Duodenal mucosa (tissue), 2 donors: Measurements from ENCODE around the gene CTNNA2.

Experiments
- H3K27ac ChIP-seq: one replicate; pipeline ENCODE4 v1.7.0; 2013; ENCODE audit warnings: low read depth, low read length
- H3K27me3 ChIP-seq, 2 donors: one replicate each; pipeline ENCODE4 v1.7.0; 2013; ENCODE audit warnings: low read length in 2 of 2, control low read depth in 1 of 2; ENCODE audit not compliant: insufficient read depth in 2 of 2, control insufficient read depth in 1 of 2
- H3K36me3 ChIP-seq, 2 donors: one replicate each; pipeline ENCODE4 v1.7.0; 2013; ENCODE audit warnings: low read length in 2 of 2, control low read depth in 1 of 2; ENCODE audit not compliant: insufficient read depth in 2 of 2, control insufficient read depth in 1 of 2
- H3K4me1 ChIP-seq, 2 donors: one replicate each; pipeline ENCODE4 v1.7.0; 2013; ENCODE audit warnings: low read length in 2 of 2, control low read depth in 1 of 2; ENCODE audit not compliant: insufficient read depth in 2 of 2, control insufficient read depth in 1 of 2
- H3K4me3 ChIP-seq, 2 donors: one replicate each; pipeline ENCODE4 v1.7.0; 2013; ENCODE audit warnings: low read length in 2 of 2, low read depth in 1 of 2
- H3K9ac ChIP-seq, 2 donors: one replicate each; pipeline ENCODE4 v1.7.0; 2013; ENCODE audit warnings: low read length in 2 of 2, low read depth in 1 of 2
- H3K9me3 ChIP-seq, 2 donors: one replicate each; pipeline ENCODE4 v1.7.0; 2013; ENCODE audit warnings: low read length in 2 of 2, control low read depth in 1 of 2; ENCODE audit not compliant: control insufficient read depth in 1 of 2

The CTNNA2 gene

DNA sequence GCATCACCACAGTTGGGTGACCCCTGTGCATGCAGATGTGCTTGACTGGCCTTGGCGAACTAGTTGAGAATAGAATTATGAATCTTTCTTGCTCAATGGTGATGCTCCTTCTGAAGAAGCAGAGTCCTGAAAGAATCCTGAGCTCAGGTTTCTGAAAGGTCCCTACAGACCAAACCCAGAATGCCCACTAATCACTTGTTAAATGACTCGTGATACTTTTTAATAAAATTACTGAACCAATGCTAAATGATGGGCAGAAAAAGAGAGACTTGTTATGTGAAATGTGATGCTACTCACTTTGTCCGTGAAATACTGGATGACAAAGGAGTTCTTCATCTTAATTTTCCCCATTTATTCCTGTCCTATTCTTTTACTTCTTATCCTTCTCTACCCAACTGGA is 1055.2 kb downstream of the CTNNA2 start:
- Histone ChIP-seq H3K4me1 (no peaks in the 10 kb centered on the region), H3K9ac (no peak overlapping the region), H3K27ac (no peak overlapping the region), H3K36me3 (no peaks in the 10 kb centered on the region), H3K9me3 (no peaks in the 10 kb centered on the region), H3K27me3 (no peaks in the 10 kb centered on the region), H3K4me3 (no peak overlapping the region)

DNA sequence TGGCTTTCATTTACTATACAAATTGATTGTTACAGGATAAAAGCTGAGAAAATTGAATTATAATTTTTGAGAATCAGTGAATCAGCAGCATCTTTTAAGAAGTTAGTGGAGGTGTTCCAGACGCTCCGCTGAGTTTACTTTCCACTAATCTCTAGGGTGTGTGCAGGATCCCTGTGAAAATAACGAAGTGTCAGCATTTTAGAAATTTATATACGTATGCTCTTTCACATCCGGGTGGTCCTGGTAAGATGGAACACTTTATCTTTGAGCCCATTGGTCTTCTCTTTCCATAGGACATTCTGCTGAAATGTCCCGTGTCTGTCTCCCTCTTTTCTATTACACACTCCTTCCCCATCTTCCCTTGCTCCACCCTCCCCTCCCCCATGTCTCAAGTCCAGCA is 1060.3 kb downstream of the CTNNA2 start:
- Histone ChIP-seq H3K9me3 (no peaks in the 10 kb centered on the region), H3K36me3 (no peaks in the 10 kb centered on the region), H3K4me1 (no peaks in the 10 kb centered on the region), H3K27me3 (no peaks in the 10 kb centered on the region), H3K27ac (no peak overlapping the region), H3K9ac (no peak overlapping the region), H3K4me3 (no peak overlapping the region)

DNA sequence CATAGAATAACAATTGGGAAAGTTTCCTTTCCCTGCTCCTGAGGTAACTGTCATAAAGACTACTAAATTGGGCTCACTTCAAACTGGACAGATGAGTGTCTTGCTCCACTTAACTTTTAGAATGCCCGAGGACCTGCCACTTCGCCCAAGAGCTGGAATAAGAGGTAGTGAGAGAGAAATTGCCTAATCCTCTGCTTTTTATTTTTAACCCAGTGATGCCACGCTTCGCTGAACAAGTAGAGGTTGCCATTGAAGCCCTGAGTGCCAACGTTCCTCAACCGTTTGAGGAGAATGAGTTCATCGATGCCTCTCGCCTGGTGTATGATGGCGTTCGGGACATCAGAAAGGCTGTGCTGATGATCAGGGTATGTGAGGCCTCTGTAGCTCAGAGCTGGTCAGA is 1061.1 kb downstream of the CTNNA2 start:
- no peaks in the 10 kb centered on the region for H3K9me3 ChIP-seq
- no peaks in the 10 kb centered on the region for H3K27me3 ChIP-seq
- no peaks in the 10 kb centered on the region for H3K4me1 ChIP-seq
- H3K9ac ChIP-seq, result no peak overlapping the region
- H3K27ac ChIP-seq, result no peak overlapping the region
- no peak overlapping the region for H3K4me3 ChIP-seq
- H3K36me3 ChIP-seq, result no peaks in the 10 kb centered on the region

DNA sequence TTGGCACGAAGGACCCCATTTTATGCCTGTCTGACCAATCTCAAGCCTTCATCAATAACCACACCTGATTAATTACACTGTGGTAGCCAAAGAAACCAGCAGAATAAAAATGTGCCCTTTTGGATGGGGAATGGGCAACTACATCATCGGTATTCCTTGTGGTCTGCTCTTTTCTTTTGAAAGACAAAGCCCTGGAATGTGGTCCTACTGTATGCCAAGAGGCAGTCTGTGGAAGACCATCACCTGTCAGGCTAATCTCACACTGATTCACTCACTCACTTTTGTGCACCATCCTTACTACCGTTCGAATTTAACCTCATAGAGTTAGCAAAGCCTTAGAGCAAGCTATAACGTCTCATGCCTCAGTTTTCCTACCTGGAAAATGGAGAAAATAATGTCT is 1066.9 kb downstream of the CTNNA2 start:
- Histone ChIP-seq H3K9ac (no peak overlapping the region), H3K27ac (no peak overlapping the region), H3K4me3 (no peak overlapping the region), H3K27me3 (no peaks in the 10 kb centered on the region), H3K4me1 (no peaks in the 10 kb centered on the region), H3K9me3 (no peaks in the 10 kb centered on the region), H3K36me3 (no peaks in the 10 kb centered on the region)

DNA sequence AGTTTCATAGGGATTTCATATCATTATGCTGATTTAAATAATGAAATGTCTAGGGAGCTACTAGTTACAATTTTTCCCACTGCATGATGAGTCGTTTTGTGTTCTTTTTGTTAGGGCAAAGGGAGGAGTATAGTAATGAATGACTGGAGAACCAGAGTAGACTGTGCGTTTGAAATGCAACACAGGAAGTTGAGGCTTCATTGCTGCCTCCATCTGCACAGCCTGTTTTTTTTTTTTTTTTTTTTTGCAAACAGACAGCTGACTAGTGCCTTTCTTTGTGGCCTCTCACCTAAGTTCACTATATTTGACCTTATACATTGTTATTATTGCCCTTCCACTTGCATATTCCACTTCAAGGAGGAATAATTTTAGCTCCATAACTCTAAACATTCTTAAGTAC is 1078.4 kb downstream of the CTNNA2 start:
- no peak overlapping the region for H3K27ac ChIP-seq
- H3K9ac ChIP-seq, result no peak overlapping the region
- H3K27me3 ChIP-seq, result no peaks in the 10 kb centered on the region
- no peaks in the 10 kb centered on the region for H3K9me3 ChIP-seq
- H3K4me1 ChIP-seq, result no peaks in the 10 kb centered on the region
- H3K36me3 ChIP-seq, result no peaks in the 10 kb centered on the region
- H3K4me3 ChIP-seq, result no peak overlapping the region

DNA sequence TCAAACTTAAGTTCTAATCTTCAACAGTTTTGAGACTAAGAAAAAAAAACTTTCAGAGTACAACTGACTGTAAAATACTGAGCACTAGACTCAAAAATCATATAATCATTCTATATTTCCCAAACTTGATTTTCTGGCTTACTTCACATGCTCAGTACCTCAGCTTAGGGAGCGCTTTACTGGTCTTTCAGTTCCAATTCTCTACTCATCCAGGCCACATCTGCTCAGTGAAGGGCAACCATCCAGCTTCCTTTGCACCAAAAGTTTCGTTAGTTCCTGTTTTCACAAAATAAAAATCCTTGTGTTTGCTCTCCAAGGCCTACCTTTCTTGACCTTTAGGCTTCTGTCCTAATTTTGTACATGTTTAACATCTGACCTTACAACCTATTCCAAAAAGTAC is 1079.3 kb downstream of the CTNNA2 start:
- no peaks in the 10 kb centered on the region for H3K36me3 ChIP-seq
- no peaks in the 10 kb centered on the region for H3K27me3 ChIP-seq
- no peak overlapping the region for H3K4me3 ChIP-seq
- no peaks in the 10 kb centered on the region for H3K9me3 ChIP-seq
- H3K4me1 ChIP-seq, result no peaks in the 10 kb centered on the region
- H3K9ac ChIP-seq, result no peak overlapping the region
- no peak overlapping the region for H3K27ac ChIP-seq

DNA sequence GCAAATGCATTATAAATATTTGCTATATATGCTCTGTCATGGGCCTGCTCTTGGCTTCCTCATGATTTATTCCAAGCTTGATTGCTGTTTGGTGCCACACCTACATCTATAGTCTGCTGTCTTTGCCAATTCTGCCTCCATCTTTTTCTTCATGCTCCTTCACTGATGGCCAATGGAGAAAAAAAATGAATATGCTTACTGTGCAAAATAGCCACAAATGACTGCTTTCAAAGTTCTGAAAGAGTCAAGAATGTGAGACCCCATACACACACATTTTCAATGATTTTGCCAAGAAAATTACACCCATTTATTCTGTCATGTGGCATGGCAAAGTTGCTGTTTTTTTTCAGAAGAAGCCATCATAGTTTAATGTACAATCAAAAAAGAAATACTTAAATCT is 1097.3 kb downstream of the CTNNA2 start:
- no peak overlapping the region for H3K27ac ChIP-seq
- H3K9ac ChIP-seq, result no peak overlapping the region
- H3K36me3 ChIP-seq, result no peaks in the 10 kb centered on the region
- no peaks in the 10 kb centered on the region for H3K4me1 ChIP-seq
- H3K27me3 ChIP-seq, result no peaks in the 10 kb centered on the region
- no peak overlapping the region for H3K4me3 ChIP-seq
- peaks cover 4 to 5% of the 10 kb centered on the region in 2 donors for H3K9me3 ChIP-seq

DNA sequence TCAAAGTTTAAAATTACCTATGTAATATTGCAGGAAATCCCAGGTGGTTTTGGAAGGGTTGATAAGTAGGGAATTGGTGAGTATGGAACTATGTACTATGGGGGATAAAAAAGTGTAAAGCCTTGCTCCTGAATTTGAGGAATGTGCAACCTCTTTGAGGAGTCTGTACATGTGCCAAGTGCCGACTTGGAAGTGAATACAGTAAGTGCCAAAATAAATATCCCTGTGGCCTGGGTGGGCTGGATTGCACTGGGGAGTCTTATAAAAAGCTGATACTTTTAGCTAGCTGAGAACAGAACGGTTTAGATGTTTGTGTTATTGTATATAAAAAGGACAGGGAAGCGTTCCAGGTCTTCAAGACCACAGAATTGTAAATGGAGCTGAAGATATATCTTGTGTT is 1108.8 kb downstream of the CTNNA2 start:
- H3K36me3 ChIP-seq, result no peaks in the 10 kb centered on the region
- no peak overlapping the region for H3K27ac ChIP-seq
- no peaks in the 10 kb centered on the region for H3K9me3 ChIP-seq
- no peak overlapping the region for H3K9ac ChIP-seq
- no peaks in the 10 kb centered on the region for H3K27me3 ChIP-seq
- H3K4me1 ChIP-seq, result no peaks in the 10 kb centered on the region
- no peak overlapping the region for H3K4me3 ChIP-seq

DNA sequence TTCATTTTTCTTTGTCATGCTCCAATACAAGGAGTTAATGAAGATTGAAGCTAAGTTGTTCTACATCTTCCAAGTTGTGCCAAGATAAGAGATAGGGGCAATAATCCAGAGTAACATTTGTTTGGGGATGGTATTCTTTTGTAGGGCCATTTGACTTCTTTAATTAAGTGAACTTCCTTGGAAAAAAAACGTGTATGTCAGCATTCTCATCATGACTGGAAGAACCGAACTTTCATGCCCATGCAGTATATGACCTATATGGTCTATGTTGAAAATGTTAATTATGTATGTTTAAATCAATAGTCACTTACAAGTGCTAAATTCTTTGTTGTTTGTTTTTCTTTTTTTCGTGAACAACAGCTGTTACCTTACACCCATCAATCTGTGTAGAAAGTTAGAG is 1111.2 kb downstream of the CTNNA2 start:
- Histone ChIP-seq H3K27me3 (no peaks in the 10 kb centered on the region), H3K36me3 (no peaks in the 10 kb centered on the region), H3K4me1 (no peaks in the 10 kb centered on the region), H3K9ac (no peak overlapping the region), H3K27ac (no peak overlapping the region), H3K9me3 (peaks cover 0 to 3% of the 10 kb centered on the region in 2 donors), H3K4me3 (no peak overlapping the region)

DNA sequence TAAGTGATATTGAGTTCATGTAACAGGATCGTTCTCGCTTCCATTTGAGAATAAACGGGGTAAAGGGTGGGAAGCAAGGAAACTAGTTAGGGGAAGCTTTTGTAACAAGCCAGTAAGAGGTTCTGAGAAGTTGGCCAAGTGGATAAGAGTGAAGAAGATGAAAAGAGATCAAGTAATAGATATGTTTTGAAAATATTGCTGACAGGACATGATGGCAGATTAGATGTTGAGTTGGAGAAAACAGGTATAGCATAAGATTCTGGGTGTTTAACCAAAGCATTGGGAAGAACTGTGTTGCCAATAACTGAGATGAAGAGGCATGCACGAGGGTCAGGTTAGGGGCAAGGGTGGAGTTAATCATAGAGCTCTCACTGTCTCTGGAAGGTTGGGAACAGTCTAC is 1121.7 kb downstream of the CTNNA2 start:
- Histone ChIP-seq H3K9ac (no peak overlapping the region), H3K4me3 (no peak overlapping the region), H3K4me1 (no peaks in the 10 kb centered on the region), H3K27me3 (no peaks in the 10 kb centered on the region), H3K9me3 (peaks cover 3 to 7% of the 10 kb centered on the region in 2 donors), H3K27ac (no peak overlapping the region), H3K36me3 (no peaks in the 10 kb centered on the region)

DNA sequence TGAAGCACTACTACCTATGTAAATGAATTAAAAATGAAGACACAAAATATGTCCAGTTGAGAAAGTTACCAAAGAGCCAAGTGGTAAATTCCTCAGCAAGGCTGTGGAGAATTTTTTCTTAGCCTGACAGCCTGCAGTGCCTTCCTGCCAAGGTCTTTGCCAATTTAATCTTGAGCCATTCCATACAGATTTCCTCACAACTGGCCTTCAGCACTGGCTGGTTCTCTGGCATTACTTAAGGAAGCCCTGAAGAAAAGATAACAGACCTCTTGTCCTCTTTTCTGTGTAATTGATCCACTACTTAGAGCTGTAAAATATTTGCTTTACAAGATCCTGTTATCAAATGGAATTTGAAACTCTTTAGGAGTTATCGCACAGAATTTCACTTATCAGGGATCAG is 1125.9 kb downstream of the CTNNA2 start:
- Histone ChIP-seq H3K9me3 (peaks cover under 1 to 5% of the 10 kb centered on the region in 2 donors), H3K4me3 (no peak overlapping the region), H3K36me3 (no peaks in the 10 kb centered on the region), H3K4me1 (no peaks in the 10 kb centered on the region), H3K27ac (no peak overlapping the region), H3K27me3 (no peaks in the 10 kb centered on the region), H3K9ac (no peak overlapping the region)
